C4-2B (cell line): ENCODE data around the gene TIPARP.

Experiments used
- H3K27ac ChIP-seq: fragments of 450-650 bp; 2 replicates; pipeline ENCODE4 v1.5.1; 2017
- CTCF ChIP-seq: fragments of 450-650 bp; conservative IDR thresholded peaks from 2 replicates; pipeline ENCODE4 v1.5.1; 2017; ENCODE audit warnings: mild to moderate bottlenecking
- ZFX ChIP-seq: fragments of 450-650 bp; IDR thresholded peaks from 2 replicates; pipeline ENCODE4 v1.6.1; 2017

The TIPARP gene

GRCh38 chr3:156670077-156670476 lies 4.3 kb upstream of the TIPARP start:
- no peak for TF ChIP-seq CTCF
- no peak for TF ChIP-seq ZFX
- H3K27ac ChIP-seq, result no peak overlapping the region

GRCh38 chr3:156670652-156671051 lies 3.7 kb upstream of the TIPARP start:
- no peak overlapping the region for H3K27ac ChIP-seq
- TF ChIP-seq CTCF (no peak), ZFX (no peak)

DNA sequence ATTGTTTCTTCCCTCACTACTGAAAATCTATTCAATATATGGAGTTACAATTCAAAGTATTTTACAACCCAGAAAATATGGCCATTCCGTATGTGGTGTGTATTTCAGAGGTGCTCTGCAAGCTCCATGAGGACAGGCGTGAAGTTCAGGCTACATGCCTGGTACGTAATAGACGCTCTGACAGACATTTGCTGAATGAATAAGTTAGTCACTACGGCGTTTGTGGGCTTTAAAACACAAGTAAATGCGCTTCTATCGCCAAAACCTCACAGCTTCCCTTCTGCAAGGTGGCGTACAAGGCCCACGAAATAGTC lies 701 bp upstream of the TIPARP start:
- peak overlapping the region; percentile 77 for H3K27ac ChIP-seq
- TF ChIP-seq CTCF, result no peak
- no peak for TF ChIP-seq ZFX

DNA sequence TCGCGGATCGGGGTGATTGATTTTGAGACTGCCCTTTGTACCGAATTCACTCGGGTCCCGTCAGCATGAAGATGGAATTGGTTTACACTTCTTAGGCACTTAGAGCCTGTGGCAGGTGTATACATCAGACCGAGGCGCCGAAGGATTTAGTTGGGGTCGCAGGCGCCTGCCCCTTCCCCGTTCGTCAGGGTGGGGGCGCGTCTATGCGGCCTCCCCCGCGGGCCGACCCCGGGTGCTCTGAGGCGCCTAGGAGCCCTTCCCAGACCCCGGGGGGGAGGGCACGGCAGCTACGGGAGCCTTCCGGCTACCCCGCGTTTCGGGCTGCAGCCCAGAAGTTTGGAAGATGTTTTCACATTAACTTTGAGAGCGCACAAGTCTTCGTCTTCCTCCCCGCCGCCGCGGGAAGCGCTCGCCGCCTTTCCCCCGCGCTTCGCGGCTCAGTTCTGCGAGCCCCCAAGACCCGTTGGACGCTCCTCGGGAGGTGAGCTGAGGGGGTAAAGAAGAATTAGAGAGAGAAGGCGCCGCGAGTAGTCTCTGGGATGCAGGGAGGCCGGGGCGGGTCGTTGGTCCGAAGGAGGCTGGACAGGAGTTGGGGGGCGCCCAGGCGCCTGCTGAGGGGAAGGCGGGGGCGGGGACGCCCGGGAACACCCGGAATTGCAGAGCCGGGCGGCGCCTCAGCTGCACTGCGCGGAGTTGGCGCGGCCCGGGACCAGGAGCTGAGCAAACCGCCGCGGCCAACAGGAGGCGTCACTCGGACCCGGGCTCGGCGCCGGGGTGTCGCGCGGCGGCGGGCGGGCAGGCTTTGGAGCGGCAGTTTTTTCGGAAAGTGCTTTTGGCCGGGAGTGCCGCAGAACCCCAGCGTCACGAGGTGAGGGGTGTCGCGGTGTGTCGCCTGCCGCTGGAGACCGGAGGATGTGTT lies 780 bp downstream of the TIPARP start:
- peak; percentile 81 for TF ChIP-seq CTCF
- TF ChIP-seq ZFX, result 0 out of 2 replicates have a peak, but pooled peaks have one; percentile 8
- H3K27ac ChIP-seq, result peak overlapping the region; percentile 77

DNA sequence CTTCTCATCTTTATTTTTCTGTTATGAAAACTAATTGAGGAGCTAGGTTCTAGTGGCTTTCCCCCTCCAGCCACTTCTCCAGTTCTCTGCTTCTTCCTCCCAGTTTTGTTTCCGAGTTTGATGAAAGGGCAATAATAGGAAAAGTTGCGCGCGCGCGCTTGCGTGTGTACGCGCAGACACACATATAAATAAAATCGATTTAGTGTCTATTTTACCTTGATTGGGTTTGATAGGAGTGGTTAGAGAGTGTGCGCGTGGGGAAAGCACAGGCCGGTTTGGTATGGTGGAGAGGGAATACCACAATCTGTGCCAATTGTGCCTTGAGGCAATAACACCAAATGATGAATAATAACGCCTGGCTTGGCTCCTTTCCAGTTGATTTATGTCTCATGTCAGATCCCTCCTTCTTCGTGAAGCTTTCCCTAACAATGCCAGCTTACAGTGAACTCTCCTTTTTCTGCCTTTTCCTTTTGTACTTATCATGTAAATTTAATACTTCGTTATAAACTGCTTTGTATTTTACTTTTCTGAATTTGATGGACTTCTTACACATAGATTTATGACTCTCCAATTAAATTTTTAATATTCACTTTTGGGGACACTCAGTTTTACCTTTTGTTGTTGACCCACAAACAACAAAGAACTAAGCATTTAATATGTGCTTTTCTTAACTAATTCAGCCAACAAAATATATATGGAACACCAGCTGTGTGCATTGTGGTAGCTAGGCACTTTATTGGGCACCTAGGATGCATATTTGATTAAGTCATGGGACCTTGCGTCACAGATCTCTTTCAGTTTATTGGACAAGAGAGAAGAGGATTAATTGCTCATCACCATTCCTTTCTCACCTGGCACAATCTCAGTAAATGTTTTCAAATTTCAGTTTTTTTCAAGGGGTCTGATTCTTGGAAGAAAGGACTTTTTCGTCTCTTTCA lies 1.7 kb downstream of the TIPARP start:
- TF ChIP-seq CTCF, result 0 out of 2 replicates have a peak, but pooled peaks have one; percentile 52
- TF ChIP-seq ZFX, result no peak
- peak overlapping the region; percentile 77; the same call in 1 of the 2 replicates for H3K27ac ChIP-seq

- TF ChIP-seq CTCF (no peak), ZFX (no peak)
- no peak overlapping the region for H3K27ac ChIP-seq
Observed at GRCh38 chr3:156676768-156677479, 2.5 kb downstream of the TIPARP start.
